HG02623 (cell line): ENCODE measurements around the gene RIC8B.

Experiments used
- ATAC-seq: cut with Tn5 transposase; IDR thresholded peaks from one replicate; pipeline ENCODE4 v1.9.1; 2021; ENCODE audit warnings: moderate library complexity; ENCODE audit not compliant: unreplicated experiment

RIC8B gene

DNA sequence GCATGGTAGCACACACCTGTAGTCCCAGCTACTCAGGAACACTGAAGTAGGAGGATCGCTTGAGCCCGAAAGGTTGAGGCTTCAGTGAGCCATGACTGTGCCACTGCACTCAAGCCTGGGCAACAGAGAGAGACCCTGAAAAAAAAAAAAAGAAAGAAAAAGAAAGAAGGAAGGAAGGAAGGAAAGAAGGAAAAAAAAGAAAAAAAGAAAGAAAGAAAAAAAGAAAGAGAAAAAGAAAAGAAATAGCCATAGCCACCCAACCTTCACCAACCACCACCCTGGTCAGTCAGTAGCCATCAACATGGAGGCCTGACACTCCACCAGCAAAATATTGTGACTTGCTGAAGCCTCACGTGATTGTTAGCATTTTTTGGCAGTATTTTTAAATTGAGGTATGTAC is 159.8 kb downstream of the RIC8B start:
- no peak for ATAC-seq
